ENCODE data around the gene GFI1B.

GFI1B gene

DNA sequence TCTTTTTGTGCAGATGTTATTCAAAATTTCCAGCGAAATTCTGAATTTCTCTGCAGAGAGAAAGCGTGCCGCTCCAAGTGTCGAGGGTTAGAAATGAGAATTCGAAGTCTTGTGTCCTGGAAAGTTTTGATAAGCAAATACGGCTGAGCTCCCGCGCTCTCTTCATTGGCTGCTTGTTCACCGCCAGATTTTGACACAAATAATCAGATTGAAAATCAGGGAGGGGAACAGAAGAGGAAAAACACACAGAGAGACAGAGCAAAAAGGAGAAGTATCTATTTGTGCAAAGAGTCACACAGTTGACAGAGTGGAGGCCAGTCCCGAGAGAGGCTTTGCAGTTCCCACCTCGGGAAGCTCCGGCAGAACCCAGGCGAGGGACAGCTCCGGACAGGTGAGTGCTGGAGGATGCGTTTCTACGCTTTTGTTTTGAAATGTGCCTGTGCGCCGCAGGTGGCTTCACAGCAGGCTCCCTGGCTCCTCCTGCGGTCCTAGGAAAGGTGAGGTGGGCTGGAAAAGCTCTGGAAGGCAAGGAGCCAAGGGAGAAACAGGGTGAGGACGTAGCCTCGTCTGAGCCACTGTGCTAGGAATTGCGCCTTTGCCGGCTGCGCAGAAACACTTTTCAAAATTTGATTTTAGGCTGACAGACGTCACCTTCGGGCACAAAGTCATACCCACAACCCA lies at the start of gene GFI1B:
Gene GFI1B, plus strand, starts transcription at position 244 of the 681 bp plus-strand sequence. CDS start 7,985 bp downstream, outside the sequence.
- in situ Hi-C loops (cut with MboI; ENCODE audit: low pct_unique_long_range_greater_than_20kb, low sequenced_read_pairs), result no loop called here

DNA sequence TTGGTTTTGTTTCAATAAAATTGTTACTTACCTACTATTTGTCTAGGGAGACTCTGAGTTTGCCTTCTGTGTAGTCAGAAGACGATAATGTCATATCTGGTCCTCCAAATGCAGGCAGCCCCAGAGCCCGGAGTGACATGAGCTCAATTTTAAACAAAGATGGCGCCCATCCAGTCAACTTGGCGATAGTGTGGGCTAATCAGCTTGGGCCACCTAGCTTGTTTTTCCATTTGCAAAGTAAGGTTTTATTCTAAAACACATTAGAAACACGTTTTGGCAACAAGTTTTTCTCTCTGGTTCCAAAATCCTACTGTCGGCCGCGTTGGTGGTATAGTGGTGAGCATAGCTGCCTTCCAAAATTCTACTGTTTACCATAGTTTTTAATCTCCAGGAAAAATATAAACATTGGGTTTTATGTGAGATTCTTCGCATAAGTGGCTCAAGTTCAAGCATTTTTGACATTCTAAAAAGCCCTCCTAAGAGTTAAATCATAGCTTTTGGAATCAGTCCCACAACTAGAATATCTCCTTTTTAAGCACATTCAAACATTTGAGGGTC lies 47.2 kb upstream of the GFI1B start:
- no peak for DNase-seq
- in situ Hi-C loops (cut with MboI; ENCODE audit: low pct_unique_long_range_greater_than_20kb, low sequenced_read_pairs), result no loop called here

More for the DNA sequence above, at the start of gene GFI1B:
- peak; percentile 63 for DNase-seq

DNA sequence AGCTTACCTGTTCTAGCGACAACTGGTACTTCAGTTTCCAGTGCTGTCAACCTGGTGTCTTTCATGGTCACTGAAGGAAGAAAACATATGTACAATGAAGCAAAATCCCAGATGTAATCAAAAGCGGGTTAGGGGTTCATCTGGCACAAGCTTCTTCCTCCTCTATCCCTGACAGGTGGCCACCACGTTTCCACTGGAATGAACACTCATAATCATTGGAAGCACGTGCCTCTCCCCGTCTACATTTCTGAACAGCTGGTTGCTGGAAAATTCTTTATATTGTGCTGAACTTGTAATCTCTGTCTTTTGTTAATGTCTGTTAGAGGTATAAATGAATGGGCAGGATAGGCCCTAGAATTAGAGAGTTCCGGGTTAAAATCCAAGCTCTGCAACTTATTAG lies 43.5 kb upstream of the GFI1B start:
- DNase-seq, result no peak
- in situ Hi-C loops (cut with MboI; ENCODE audit: low pct_unique_long_range_greater_than_20kb, low sequenced_read_pairs), result no loop called here

DNA sequence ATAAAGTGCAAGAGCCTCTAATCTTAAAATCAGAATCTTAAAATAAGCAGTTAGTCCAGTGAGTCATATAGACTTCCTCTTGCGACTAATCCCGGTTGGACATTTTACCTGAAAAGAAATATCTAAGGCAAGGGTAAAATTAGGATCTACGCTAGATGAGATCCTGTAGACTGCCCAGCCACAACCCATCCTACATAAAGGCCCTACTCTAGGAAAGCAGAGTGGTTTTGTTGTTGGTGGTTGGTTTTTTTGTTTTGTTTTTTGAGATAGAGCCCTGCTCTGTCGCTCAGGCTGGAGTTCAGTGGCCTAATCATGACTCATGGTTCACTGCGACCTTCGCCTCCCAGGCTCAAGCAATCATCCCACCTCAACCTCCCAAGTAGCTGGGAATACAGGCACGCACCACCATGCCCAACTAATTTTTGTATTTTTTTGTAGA lies 41.0 kb upstream of the GFI1B start:
- in situ Hi-C loops (cut with MboI; ENCODE audit: low pct_unique_long_range_greater_than_20kb, low sequenced_read_pairs), result no loop called here
- no peak for DNase-seq

DNA sequence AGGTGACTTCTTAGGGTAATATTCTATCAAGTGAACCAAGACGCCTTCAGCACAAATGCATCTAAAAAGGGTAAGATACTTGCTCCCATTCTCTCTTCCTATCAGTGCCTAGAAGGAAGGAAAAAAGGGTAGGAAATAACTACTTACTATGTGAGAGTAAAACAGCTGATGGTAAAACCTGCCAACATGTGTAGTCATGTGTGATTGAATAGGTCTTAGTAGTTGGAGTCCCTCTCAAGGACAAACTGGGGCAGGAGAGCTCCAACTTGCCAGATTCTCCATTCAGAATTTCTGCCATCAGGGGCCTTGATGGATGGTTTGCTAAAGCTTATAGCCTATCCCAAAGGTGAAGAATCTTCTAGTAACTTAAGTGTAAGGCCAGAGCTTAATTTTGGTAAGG lies 39.3 kb upstream of the GFI1B start:
- in situ Hi-C loops (cut with MboI; ENCODE audit: low pct_unique_long_range_greater_than_20kb, low sequenced_read_pairs), result no loop called here
- no peak for DNase-seq

DNA sequence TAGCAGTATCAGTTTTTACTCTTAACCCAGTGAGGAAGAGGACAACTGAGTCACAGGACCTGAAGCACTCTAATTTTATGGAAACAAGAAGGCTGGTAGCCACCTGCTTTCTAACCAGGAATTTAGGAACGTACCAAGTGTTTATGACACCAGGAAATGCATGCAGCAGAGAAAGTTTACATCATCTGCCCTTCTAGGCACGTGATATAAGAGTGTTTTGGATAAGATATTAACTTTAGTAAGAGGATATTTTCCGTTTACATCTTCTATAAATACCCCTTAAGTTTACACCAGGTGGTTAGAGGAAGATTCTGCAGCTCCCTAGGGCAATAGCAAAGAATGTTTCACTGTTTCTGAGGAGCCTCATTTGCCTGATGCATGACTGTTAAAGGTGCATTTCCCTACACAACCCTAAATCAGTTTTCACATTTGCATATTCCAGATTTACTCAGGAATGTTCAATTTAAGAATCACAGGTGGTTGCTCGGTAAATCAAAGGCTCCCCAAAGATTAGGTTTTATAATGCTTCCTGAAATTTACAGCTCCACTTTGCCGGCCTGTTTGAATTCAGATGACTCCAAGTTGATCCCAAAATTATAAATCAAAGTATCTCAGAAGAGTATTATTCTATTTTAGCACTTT lies 35.8 kb upstream of the GFI1B start:
- DNase-seq, result no peak

DNA sequence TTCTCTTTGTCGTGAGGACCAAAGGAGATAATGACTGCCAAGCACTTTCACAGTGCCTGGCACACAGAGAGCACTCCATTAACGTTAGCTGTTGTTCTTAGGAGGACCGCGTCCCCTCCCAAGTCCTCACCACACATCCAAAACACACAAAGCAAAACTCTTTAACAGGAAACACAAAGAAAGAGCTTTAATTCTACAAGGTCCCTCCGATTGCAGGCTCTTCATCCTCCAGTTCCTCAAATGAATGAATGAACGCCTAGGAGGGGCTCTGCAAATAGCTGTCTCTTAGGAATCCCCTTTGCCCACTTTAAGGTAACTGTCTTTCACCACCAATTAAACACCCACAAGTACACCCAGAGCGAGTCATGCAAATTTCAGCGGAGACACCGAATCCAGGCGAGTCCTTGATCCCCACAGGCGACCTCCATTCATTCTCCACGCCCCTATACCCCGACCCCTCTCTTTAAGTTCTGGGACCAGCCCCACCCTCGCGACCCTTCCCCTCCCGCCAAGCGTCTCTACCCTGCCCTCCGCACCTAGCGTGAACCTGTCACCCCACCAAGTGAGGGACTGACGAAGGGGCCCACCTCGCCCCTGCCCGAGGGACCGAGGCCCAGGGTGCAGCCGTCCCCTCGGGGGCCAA lies 34.7 kb upstream of the GFI1B start:
- in situ Hi-C loops (cut with MboI; ENCODE audit: low pct_unique_long_range_greater_than_20kb, low sequenced_read_pairs), result no loop called here
- peak; percentile 26 for DNase-seq

More for the DNA sequence above, 35.8 kb upstream of the GFI1B start:
- in situ Hi-C loops (cut with MboI; ENCODE audit: low pct_unique_long_range_greater_than_20kb, low sequenced_read_pairs), result no loop called here

DNA sequence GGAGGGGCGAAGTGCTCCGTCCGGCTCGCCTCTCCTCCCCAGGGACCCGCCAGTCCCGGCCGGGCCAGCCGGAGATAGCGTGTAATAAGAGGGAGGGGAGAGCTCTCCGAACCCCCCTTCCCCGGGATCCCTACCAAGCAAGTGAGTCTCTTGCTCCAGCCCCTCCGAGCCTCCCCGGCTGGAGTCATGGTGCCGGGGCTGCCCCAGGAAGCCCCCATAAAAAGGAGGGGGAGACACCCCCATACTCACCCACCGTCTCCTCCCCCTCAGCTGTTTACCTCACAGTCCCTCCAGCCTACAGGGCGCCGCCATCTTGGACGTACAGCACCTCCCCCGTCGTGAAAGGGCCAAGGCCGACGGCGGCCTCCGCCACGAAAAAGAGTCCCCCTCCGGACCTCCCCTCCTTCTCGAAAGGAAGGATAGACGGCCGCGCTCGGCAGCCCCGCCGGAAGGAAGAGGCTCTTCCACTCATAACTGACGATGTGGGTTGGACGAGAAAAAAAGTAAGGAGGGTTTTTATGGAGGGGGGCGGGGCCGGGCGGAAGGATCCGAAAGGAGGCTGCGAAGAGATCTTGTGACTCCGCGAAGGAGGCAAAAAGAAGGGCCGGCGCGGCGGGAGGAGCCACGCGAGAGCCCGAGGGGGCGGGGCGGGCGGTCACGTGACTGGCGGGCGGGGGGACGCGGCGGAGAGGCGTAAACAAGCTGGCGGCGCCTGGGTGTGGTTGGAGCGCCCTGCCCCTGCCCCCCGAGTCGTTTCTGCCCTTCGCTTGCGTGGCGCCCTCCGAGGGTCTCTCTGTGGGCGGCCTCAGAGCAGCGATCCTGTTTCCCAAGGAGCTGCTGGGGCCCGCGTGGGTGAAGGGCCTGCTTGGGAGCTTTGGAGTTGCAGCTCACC lies 34.0 kb upstream of the GFI1B start, which contains the start of gene TSC1:
Gene TSC1, minus strand, starts transcription at position 323 of the 892 bp plus-strand sequence. CDS start 15,744 bp downstream, outside the sequence.
- in situ Hi-C loops (cut with MboI; ENCODE audit: low pct_unique_long_range_greater_than_20kb, low sequenced_read_pairs), result no loop called here
- peak; percentile 94 for DNase-seq

DNA sequence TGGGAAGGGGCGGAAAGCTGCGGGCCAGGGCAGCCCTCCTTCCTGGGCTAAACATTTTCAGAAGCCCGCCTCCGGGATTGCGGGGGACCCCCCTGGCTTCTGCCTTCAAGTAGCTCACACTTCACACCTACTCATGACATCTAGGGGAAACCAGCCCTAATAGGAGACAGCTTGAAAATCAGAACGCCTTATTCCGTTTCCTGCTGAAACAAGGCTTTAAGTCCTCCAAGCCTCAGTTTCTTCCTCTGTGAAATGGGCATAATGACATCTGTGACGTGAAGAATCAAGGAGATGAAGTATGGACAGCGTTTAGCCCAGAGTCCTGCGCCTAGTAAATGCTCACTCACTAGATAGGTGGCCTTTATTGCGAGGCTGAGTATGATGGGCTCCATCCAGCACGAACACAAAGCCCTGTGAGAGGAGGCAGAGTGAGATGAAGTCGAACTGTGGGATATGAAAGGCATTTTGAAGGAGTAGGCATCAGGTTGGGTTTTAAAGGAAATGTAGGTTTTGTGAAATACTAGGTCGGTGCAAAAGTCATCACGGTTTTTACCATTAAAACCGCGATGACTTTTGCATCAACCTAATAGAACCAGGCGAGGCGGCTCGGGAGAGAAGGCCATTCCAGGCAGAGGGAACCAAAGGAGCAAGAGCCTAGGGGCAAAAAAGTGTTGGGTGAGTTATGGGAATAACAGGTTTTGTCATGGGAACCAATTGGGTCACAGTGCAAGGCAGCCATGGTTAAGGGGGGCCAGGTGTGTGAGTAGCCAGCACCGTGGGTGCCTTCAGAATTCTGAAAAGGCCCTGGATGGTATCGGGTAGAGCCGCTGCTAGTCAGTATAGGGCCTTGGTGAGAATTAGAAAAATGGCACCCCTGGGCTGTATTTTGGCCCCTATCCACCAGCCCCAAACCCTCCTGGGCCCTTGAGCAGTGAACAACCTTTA lies 33.0 kb upstream of the GFI1B start:
- DNase-seq, result no peak
- in situ Hi-C loops (cut with MboI; ENCODE audit: low pct_unique_long_range_greater_than_20kb, low sequenced_read_pairs), result no loop called here

DNA sequence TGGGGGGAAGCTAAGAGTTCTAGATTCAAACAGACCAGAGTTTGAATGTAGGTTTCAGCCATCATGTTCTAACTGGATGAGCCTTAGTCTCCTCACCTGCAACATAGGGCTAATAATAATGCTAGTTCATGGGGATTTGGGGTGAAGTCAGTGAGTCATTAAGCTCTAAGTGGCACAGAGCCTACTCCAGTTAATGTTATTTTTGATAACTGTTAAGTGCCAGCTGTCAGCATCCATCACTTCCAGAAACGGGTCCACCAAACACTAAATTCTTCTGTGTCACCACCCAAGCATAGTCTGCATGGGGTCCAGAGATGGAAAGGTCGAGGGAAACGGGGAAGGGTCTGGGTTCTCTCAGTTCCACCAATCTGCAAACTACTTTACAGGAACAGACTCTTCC lies 32.3 kb upstream of the GFI1B start:
- no peak for DNase-seq
- in situ Hi-C loops (cut with MboI; ENCODE audit: low pct_unique_long_range_greater_than_20kb, low sequenced_read_pairs), result no loop called here

DNA sequence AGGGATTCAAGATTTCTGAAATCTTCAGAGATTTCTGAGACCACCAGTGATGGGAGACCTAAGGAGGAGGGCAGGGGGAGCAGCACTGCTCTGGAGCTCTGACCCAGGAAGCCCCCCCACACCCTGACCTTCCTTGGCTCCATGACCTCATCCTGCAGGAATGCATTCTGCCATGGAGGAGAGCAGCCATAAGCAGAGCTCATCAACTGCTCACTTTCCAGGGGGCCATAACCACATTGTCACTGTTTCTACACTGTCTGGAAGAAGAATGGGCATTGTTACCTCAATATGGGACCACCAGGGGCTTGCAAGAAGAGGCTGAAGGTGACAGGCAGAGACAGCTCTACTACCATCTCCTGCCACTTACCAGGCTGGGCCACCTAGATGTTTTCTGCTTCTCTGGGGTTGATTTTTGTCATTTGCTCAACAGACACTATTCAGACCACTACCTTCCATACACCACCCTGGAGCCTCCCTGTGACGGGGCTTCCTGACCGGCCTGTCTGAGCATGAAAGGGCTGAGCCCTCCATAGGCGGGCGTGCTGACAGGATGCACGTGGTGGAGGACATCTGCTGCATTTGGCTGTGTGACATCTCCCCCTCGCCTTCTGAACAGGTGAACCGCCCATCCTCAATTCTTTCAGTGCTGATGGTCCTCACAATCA lies 31.7 kb upstream of the GFI1B start:
- in situ Hi-C loops (cut with MboI; ENCODE audit: low pct_unique_long_range_greater_than_20kb, low sequenced_read_pairs), result no loop called here
- no peak for DNase-seq

DNA sequence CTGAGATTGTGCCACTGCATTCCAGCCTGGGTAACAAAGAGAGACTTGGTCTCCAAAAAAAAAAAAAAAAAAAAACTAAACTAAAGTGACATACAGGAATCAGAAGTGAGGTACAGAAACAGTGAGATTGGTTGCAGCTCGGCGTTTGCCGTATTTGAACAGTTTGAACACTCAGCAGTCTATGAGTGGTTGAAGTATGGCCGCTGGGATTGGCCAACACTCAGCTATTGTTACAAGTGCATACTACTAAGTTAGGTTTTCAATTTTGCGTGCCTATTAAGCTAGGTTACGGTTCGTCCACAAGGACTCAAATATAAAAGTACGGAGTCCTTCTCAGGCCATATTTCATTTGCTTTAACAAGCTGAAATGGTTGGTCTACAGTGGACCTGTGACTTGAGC lies 30.7 kb upstream of the GFI1B start:
- in situ Hi-C loops (cut with MboI; ENCODE audit: low pct_unique_long_range_greater_than_20kb, low sequenced_read_pairs), result no loop called here
- no peak for DNase-seq

DNA sequence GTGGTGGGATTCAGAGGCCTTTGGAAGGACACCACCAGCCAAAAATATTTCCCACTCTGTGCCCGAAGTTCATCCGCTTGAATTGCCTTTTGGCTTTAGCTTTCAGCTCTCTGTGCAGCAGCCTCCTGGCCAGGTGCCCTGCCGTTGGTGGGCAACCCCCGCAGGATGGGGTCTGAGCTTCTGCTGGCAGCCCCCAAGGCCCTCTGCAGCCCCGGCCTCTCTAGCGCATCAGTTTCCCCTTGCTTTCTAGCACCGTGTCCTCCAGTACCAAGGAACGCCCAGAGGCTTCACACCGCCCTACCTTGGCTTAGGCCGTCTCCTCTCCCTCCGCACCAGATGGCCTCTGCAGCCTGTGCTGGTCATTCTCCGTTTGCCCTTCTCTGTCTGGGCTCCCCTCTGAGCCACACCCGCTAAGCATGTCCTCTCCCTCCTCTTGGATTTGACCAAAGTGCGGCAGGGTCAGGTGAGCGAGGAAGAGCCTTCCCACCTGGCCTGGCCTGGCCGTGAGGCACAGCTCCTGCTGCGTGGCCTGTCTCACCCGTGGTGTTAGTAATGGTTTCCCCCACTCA lies 29.9 kb upstream of the GFI1B start:
- DNase-seq, result no peak
- in situ Hi-C loops (cut with MboI; ENCODE audit: low pct_unique_long_range_greater_than_20kb, low sequenced_read_pairs), result no loop called here

DNA sequence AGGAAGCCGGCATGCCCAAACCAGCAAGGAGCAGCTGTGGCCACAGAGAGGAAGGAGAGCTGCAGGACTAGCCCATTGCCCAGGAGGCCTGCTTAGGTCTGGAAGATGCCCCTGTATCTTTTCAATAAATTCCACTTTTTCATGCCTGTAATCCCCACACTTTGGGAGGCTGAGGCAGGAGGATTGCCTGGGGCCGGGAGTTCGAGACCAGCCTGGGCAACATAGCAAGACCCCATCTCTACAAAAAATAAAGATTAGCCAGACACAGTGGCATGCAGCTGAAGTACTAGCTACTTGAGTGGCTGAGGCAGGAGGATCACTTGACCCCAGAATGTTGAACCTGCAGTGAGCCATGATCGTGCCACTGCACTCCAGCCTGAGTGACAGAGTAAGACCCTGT lies 28.8 kb upstream of the GFI1B start:
- in situ Hi-C loops (cut with MboI; ENCODE audit: low pct_unique_long_range_greater_than_20kb, low sequenced_read_pairs), result no loop called here

DNA sequence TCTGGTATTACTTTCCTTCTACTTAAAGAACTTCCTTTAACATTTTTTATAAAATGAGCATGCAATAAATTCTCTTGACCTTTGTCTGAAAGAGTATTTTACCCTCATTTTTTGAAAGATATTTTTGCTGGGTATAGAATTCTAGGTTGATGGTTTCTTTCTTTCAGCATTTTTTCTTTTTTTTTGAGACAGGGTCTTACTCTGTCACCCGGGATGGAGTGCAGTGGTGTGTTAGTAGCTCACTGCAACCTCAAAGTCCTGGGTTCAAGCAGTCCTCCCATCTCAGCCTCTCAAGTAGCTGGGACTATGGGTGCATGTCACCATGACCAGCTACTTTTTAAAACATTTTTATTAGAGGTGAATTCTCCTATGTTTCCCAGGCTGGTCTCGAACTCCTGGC lies 23.4 kb upstream of the GFI1B start:
- in situ Hi-C loops (cut with MboI; ENCODE audit: low pct_unique_long_range_greater_than_20kb, low sequenced_read_pairs), result no loop called here
- no peak for DNase-seq

More for the DNA sequence above, 28.8 kb upstream of the GFI1B start:
- no peak for DNase-seq

DNA sequence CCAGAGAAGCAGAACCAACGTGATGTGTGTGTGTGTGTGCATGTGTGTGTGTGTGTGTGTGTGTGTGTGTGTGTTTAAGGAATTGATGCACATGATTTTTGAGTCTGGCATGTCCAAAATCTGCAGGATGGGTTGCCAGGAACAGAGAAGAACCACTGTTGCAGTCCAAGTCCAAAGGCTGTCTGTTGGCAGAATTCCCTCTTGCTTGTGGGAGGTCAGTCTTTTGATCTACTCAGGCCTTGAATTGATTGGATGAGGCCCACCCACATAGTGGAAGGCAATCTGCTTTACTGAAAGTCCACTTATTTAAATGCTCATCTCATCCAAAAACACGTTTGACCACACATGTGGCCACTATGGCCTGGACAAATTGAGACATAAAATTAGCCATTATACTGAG lies 22.7 kb upstream of the GFI1B start:
- DNase-seq, result no peak
- in situ Hi-C loops (cut with MboI; ENCODE audit: low pct_unique_long_range_greater_than_20kb, low sequenced_read_pairs), result no loop called here

DNA sequence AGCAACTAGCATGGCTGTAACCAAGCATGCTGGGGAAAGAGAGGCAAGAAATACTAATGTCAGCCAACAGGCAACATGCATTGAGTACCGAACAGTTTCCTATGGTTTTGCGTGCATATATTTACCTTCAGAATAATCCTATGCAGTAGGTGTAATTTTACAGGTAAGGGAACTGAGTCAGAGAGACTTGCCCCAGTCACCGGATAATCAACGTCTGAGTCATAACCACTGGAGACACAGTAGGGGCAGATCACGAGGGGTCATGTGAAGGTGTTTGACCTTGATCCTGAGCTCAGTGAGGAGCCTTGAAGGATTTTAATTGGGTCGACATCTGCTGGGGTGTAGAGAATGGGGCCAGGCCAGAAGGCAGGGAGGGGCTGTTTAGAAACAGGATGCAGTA lies 20.7 kb upstream of the GFI1B start:
- DNase-seq, result no peak
- in situ Hi-C loops (cut with MboI; ENCODE audit: low pct_unique_long_range_greater_than_20kb, low sequenced_read_pairs), result no loop called here

All from KBM-7 (cell line).